Keratinocyte (primary cell): ENCODE measurements around the gene PRPF8. TPM values are rescaled to one million over a fixed set of nuclear protein-coding genes. Genes with fewer than 3 reads are reported as not detected.

ENCODE experiments used
- DNase-seq: peaks from one replicate; pipeline ENCODE4 v3.0.0-alpha.2; 2011; ENCODE audit warnings: low read depth, missing footprints, low spot score
- FAIRE-seq: peaks from 2 replicates; lab custom pipeline; 2011; peaks lifted over from hg19 to GRCh38; lab: Jason Lieb, UNC
- H2AFZ ChIP-seq: 2 replicates; pipeline ENCODE4 v1.6.0; 2012; ENCODE audit warnings: low read length, control low read depth, inconsistent platforms; ENCODE audit not compliant: control insufficient read depth
- H3K27ac ChIP-seq: 2 replicates; pipeline ENCODE4 v1.5.1; 2011; ENCODE audit warnings: low read length; ENCODE audit not compliant: control insufficient read depth, insufficient read depth
- H3K27me3 ChIP-seq: 3 replicates; pipeline ENCODE4 v1.6.0; 2011; ENCODE audit warnings: low read length; ENCODE audit not compliant: control insufficient read depth, insufficient read depth; ENCODE audit errors: extremely low read depth
- H3K36me3 ChIP-seq, 2 experiments: 2 replicates in 1 of 2; 3 replicates in 1 of 2; pipeline ENCODE4 v1.5.1; 2011; ENCODE audit warnings: low read length in 2 of 2, mild to moderate bottlenecking in 1 of 2; ENCODE audit not compliant: control insufficient read depth in 2 of 2, insufficient read depth in 2 of 2; ENCODE audit errors: extremely low read depth in 1 of 2
- H3K4me1 ChIP-seq: 3 replicates; pipeline ENCODE4 v1.5.1; 2011; ENCODE audit warnings: low read length; ENCODE audit not compliant: control insufficient read depth, insufficient read depth; ENCODE audit errors: extremely low read depth
- H3K4me2 ChIP-seq: 3 replicates; pipeline ENCODE4 v1.6.0; 2011; ENCODE audit warnings: low read depth, low read length; ENCODE audit not compliant: control insufficient read depth, insufficient read depth; ENCODE audit errors: extremely low read depth
- H3K4me3 ChIP-seq, 3 experiments: fragments of 200-600 bp in 1 of 3; sonication (generic) in 1 of 3; 2 replicates in 2 of 3; 3 replicates in 1 of 3; pipeline ENCODE4 v1.5.1; 2011 to 2016; ENCODE audit warnings: low read length in 3 of 3, mild to moderate bottlenecking in 3 of 3, control low read depth in 2 of 3, inconsistent platforms in 1 of 3, low read depth in 1 of 3, mixed read lengths in 1 of 3, mixed run types in 1 of 3, moderate library complexity in 1 of 3; ENCODE audit not compliant: control insufficient read depth in 2 of 3, insufficient read depth in 2 of 3; ENCODE audit errors: extremely low read depth in 1 of 3
- H3K79me2 ChIP-seq: 2 replicates; pipeline ENCODE4 v1.6.0; 2012; ENCODE audit warnings: low read length; ENCODE audit not compliant: control insufficient read depth, insufficient read depth
- H3K9ac ChIP-seq: 3 replicates; pipeline ENCODE4 v1.6.0; 2011; ENCODE audit warnings: low read length; ENCODE audit not compliant: control insufficient read depth, insufficient read depth; ENCODE audit errors: extremely low read depth
- H3K9me1 ChIP-seq: 3 replicates; pipeline ENCODE4 v1.6.0; 2011; ENCODE audit warnings: low read length; ENCODE audit not compliant: control insufficient read depth, insufficient read depth; ENCODE audit errors: extremely low read depth
- H3K9me3 ChIP-seq: 2 replicates; pipeline ENCODE4 v1.5.1; 2012; ENCODE audit warnings: low read depth, low read length; ENCODE audit not compliant: control insufficient read depth
- H4K20me1 ChIP-seq: 3 replicates; pipeline ENCODE4 v1.6.0; 2011; ENCODE audit warnings: low read length; ENCODE audit not compliant: control insufficient read depth, insufficient read depth; ENCODE audit errors: extremely low read depth
- EZH2 ChIP-seq: IDR thresholded peaks from one replicate; pipeline ENCODE4 v1.6.1; 2012; ENCODE audit warnings: inconsistent platforms, mild to moderate bottlenecking, low read length, moderate library complexity
- dilution Hi-C: fragments of 300-500 bp; cut with MboI; formaldehyde crosslinking; loops from one replicate; pipeline ENCODE4 v1.7.0; 2020; ENCODE audit warnings: low sequenced_read_pairs; ENCODE audit not compliant: extremely low pct_ligation_motif_present
- polyA plus RNA-seq, 5 experiments: library from polyadenylated mRNA; depleted of rRNA in 3 of 5; stranded (reverse) in 3 of 5; stranded (forward) in 1 of 5; unstranded in 1 of 5; fragments of >200 nt; gene quantifications; 1 replicate in 1 of 5; 2 replicates in 3 of 5; 3 replicates in 1 of 5; pipeline versions ENCODE4 v1.2.1 to v1.2.3, GENCODE V29; 2011 to 2012; ENCODE audit warnings: missing spikeins in 2 of 5, low read depth in 1 of 5, low replicate concordance in 1 of 5
- TF ChIP-seq, protein P1 (sequence below), 3 experiments: IDR thresholded peaks in 1 of 3; conservative IDR thresholded peaks in 1 of 3; optimal IDR thresholded peaks in 1 of 3; 2 replicates in 2 of 3; 3 replicates in 1 of 3; pipeline versions ENCODE3 to v1.5.1; 2011; ENCODE audit warnings: low read length in 3 of 3, mild to moderate bottlenecking in 3 of 3, moderate library complexity in 2 of 3, control low read depth in 1 of 3, inconsistent platforms in 1 of 3; ENCODE audit not compliant: insufficient read depth in 2 of 3; ENCODE audit errors: extremely low read depth in 1 of 3

PRPF8 gene
- polyA plus RNA-seq, 1 donor (not counting 4 experiments of a cell fraction or from before 2014, with no cell fraction given) = 97.5 TPM

GRCh38 chr17:1710807-1711553 lies 26.3 kb upstream of the PRPF8 start:
- peaks cover 32% of the 10 kb centered on the region for H4K20me1 ChIP-seq
- peak overlapping the region; percentile 65 for H3K9ac ChIP-seq
- H3K27me3 ChIP-seq = no peaks in the 10 kb centered on the region
- dilution Hi-C loops = no loop called here
- H3K4me3 ChIP-seq = peak overlapping the region; percentile 50 to 57 (median 52)
- peaks cover 30% of the 10 kb centered on the region for H3K4me1 ChIP-seq
- peak overlapping the region; percentile 4 for H3K27ac ChIP-seq
- H3K79me2 ChIP-seq = peaks cover 36% of the 10 kb centered on the region
- no peak for FAIRE-seq
- H2AFZ ChIP-seq = no peak overlapping the region
- H3K9me1 ChIP-seq = no peaks in the 10 kb centered on the region
- no peak for TF ChIP-seq EZH2
- DNase-seq = no peak
- no peaks in the 10 kb centered on the region for H3K9me3 ChIP-seq
- peaks cover 23 to 25% of the 10 kb centered on the region in 2 experiments for H3K36me3 ChIP-seq
- peak overlapping the region; percentile 57 for H3K4me2 ChIP-seq

DNA sequence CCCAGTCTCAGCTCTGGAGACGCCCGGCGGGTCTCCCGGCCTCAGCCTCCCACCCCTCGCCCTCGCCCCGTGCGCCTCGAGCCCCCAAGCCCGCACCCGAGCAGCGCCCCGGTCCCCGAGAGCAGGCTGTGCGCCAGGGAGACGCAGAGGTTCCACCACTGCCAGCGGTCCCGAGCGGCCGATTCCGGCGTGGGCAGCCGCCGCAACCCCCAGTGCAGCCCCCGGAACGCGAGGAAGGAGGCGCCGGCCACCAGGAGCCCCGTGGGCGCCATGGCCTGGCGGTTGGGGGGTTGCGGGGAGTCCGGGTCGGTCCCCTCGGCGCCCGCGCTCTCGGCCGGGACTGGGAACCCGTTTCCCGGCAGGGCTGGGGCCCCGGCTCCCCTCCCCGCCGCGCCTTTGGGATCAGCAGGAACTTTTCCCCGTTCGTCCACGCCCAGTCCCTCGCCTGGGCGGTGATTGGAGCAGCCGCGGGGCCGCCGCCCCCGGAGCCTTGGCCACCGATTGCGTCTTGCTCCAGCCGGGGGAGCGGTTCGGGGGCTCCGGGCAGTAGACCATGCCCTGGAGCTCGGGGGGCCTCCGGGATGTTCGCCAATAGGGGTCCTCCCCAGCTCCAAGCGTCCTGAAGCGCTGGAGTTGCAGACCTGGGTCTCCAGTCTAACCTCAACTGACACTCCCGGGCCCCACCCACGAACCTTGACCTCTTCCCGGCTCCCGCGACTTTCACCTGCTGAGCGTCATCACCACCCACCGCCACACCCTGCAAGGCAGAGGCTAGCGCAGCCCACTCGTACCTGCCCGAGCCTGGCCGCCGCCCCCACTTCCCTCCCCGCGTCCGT lies 25.5 kb upstream of the PRPF8 start, which contains the start of gene TLCD2:
Gene TLCD2, minus strand, starts transcription at position 407 of the 836 bp plus-strand sequence. Its CDS starts 135 bp downstream, at position 272.
- peaks cover 32% of the 10 kb centered on the region for H4K20me1 ChIP-seq
- no peaks in the 10 kb centered on the region for H3K9me1 ChIP-seq
- no peak for FAIRE-seq
- peak within 1 kb of the TSS; percentile 21 for H2AFZ ChIP-seq
- peak within 1 kb of the TSS; percentile 57 for H3K4me2 ChIP-seq
- peaks cover 30% of the 10 kb centered on the region for H3K4me1 ChIP-seq
- H3K9ac ChIP-seq = peak within 1 kb of the TSS; percentile 65
- no peak for DNase-seq
- TF ChIP-seq, protein P1, sequence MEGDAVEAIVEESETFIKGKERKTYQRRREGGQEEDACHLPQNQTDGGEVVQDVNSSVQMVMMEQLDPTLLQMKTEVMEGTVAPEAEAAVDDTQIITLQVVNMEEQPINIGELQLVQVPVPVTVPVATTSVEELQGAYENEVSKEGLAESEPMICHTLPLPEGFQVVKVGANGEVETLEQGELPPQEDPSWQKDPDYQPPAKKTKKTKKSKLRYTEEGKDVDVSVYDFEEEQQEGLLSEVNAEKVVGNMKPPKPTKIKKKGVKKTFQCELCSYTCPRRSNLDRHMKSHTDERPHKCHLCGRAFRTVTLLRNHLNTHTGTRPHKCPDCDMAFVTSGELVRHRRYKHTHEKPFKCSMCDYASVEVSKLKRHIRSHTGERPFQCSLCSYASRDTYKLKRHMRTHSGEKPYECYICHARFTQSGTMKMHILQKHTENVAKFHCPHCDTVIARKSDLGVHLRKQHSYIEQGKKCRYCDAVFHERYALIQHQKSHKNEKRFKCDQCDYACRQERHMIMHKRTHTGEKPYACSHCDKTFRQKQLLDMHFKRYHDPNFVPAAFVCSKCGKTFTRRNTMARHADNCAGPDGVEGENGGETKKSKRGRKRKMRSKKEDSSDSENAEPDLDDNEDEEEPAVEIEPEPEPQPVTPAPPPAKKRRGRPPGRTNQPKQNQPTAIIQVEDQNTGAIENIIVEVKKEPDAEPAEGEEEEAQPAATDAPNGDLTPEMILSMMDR (optimal IDR thresholded peaks at IDR 0.05 in 1 of 3, IDR thresholded peaks at IDR 0.05 in 1 of 3, conservative IDR thresholded peaks at IDR 0.05 in 1 of 3; ENCODE audit: extremely low read depth in 1 of 3, insufficient read depth in 2 of 3, low read length in 3 of 3) = no peak
- no peak for TF ChIP-seq EZH2
- H3K9me3 ChIP-seq = no peaks in the 10 kb centered on the region
- H3K27me3 ChIP-seq = no peaks in the 10 kb centered on the region
- dilution Hi-C loops = no loop called here
- peaks cover 23 to 25% of the 10 kb centered on the region in 2 experiments for H3K36me3 ChIP-seq
- H3K4me3 ChIP-seq = peak within 1 kb of the TSS; percentile 50 to 57 (median 52)
- peak within 1 kb of the TSS; percentile 4 for H3K27ac ChIP-seq
- peaks cover 30% of the 10 kb centered on the region for H3K79me2 ChIP-seq
